Activated effector memory CD4-positive, alpha-beta T cell treated with anti-CD3 and anti-CD28 coated beads, Interleukin-2, amount 50 U/mL, for 16 hours (primary cell): ENCODE results near the gene ADAMTS7.
"Not testable (repeated sequence)": the region's sequence is repeated elsewhere in the genome, so short reads cannot be mapped to it uniquely, and the experiment has no call there.

Experiments used
- DNase-seq: peaks from one replicate; pipeline ENCODE4 v3.0.0-alpha.2; 2020

The ADAMTS7 gene

GRCh38 chr15:78811124-78811824 lies at the start of gene ADAMTS7:
ADAMTS7 (minus strand) TSS chr15:78811464; CDS start chr15:78811220, 244 bp downstream.
- DNase-seq: peak; percentile 81

- peak; percentile 89 for DNase-seq
These were observed 48.9 kb upstream of the ADAMTS7 start for GRCh38 chr15:78859971-78860719.

- DNase-seq: no peak
These were observed 44.5 kb upstream of the ADAMTS7 start for GRCh38 chr15:78855746-78856145.

- no peak for DNase-seq
These were observed 43.6 kb upstream of the ADAMTS7 start for GRCh38 chr15:78854833-78855372.

- no peak for DNase-seq
These were observed 42.2 kb upstream of the ADAMTS7 start for GRCh38 chr15:78853500-78853899.

GRCh38 chr15:78850941-78851755 lies 39.9 kb upstream of the ADAMTS7 start:
- no peak for DNase-seq

GRCh38 chr15:78850352-78850751 lies 39.1 kb upstream of the ADAMTS7 start:
- no peak for DNase-seq

GRCh38 chr15:78847387-78847906 lies 36.2 kb upstream of the ADAMTS7 start:
- DNase-seq: not testable (repeated sequence)

GRCh38 chr15:78846906-78847305 lies 35.6 kb upstream of the ADAMTS7 start:
- not testable (repeated sequence) for DNase-seq

- no peak for DNase-seq
These were observed 31.3 kb upstream of the ADAMTS7 start for GRCh38 chr15:78842519-78842918.

GRCh38 chr15:78841891-78842290 lies 30.6 kb upstream of the ADAMTS7 start:
- no peak for DNase-seq

GRCh38 chr15:78841376-78841706 lies 30.1 kb upstream of the ADAMTS7 start:
- DNase-seq: no peak

GRCh38 chr15:78840661-78841375 lies 29.6 kb upstream of the ADAMTS7 start:
- DNase-seq: no peak

GRCh38 chr15:78839151-78839550 lies 27.9 kb upstream of the ADAMTS7 start:
- not testable (repeated sequence) for DNase-seq

- DNase-seq: no peak
These were observed 27.2 kb upstream of the ADAMTS7 start for GRCh38 chr15:78838489-78838888.

GRCh38 chr15:78837543-78837942 lies 26.3 kb upstream of the ADAMTS7 start:
- no peak for DNase-seq

- no peak for DNase-seq
These were observed 25.9 kb upstream of the ADAMTS7 start for GRCh38 chr15:78837131-78837530.

GRCh38 chr15:78836333-78836732 lies 25.1 kb upstream of the ADAMTS7 start:
- no peak for DNase-seq

- no peak for DNase-seq
These were observed 20.3 kb upstream of the ADAMTS7 start for GRCh38 chr15:78831229-78832207.

- DNase-seq: no peak
These were observed 19.4 kb upstream of the ADAMTS7 start for GRCh38 chr15:78830514-78831228.
